Uterus (tissue), 4 donors: ENCODE measurements around the gene TBX22. TPM values are rescaled to one million over a fixed set of nuclear protein-coding genes. Genes with fewer than 3 reads are reported as not detected.

ENCODE experiments used
- DNase-seq, 2 donors: peaks; one replicate each; pipeline ENCODE4 v3.0.0-alpha.2; 2019 to 2020
- H3K27ac ChIP-seq, 2 donors: fragments of 200-600 bp; sonication (generic); 1 replicate in 1 of 2; 2 replicates in 1 of 2; pipeline ENCODE4 v1.5.1; 2016 to 2018
- H3K27me3 ChIP-seq, 2 donors: fragments of 200-600 bp; sonication (generic); one replicate each; pipeline ENCODE4 v1.5.1; 2018 to 2019; ENCODE audit warnings: control low read depth in 1 of 2
- H3K36me3 ChIP-seq, 2 donors: fragments of 200-600 bp; sonication (generic); one replicate each; pipeline ENCODE4 v1.5.1; 2019; ENCODE audit warnings: control low read depth in 1 of 2
- H3K4me1 ChIP-seq, 2 donors: fragments of 200-600 bp; sonication (generic); one replicate each; pipeline ENCODE4 v1.5.1; 2018 to 2019; ENCODE audit warnings: control low read depth in 1 of 2
- H3K4me3 ChIP-seq, 2 donors: fragments of 200-600 bp; sonication (generic); 1 replicate in 1 of 2; 2 replicates in 1 of 2; pipeline ENCODE4 v1.5.1; 2018 to 2019; ENCODE audit warnings: mild to moderate bottlenecking in 1 of 2
- H3K9me3 ChIP-seq, 2 donors: fragments of 200-600 bp; sonication (generic); one replicate each; pipeline ENCODE4 v1.5.1; 2019; ENCODE audit warnings: control low read depth in 1 of 2
- CTCF ChIP-seq, 4 experiments: fragments of 200-600 bp in 2 of 4; fragments of 450-650 bp in 2 of 4; sonication (generic) in 2 of 4; IDR thresholded peaks; one replicate each; pipeline ENCODE4 v1.5.1; 2016 to 2019; ENCODE audit warnings: antibody characterized with exemption in 4 of 4, mild to moderate bottlenecking in 2 of 4, moderate library complexity in 1 of 4
- POLR2A ChIP-seq, 2 donors: fragments of 450-650 bp; IDR thresholded peaks; one replicate each; pipeline ENCODE4 v1.6.1; 2016; ENCODE audit warnings: antibody characterized with exemption in 2 of 2, mild to moderate bottlenecking in 1 of 2, moderate library complexity in 1 of 2
- intact Hi-C: fragments of 100-400 bp; cut with DNase I; formaldehyde crosslinking; loops from one replicate; pipeline ENCODE4 v1.15.1; 2023; ENCODE audit warnings: low total_unique reads
- total RNA-seq, 4 donors: library from RNA; depleted of rRNA in 3 of 4; stranded (reverse); fragments of >200 nt in 3 of 4; gene quantifications; one replicate each; pipeline versions ENCODE4 v1.1.0 to v1.2.4, GENCODE V29; 2014 to 2023
- donor health status: DM: yes; HTN: yes; CAD: no.

TBX22 gene
- total RNA-seq: 1 to 10 TPM in 1 of 4 donors, not detected in 3; 1.1 TPM

GRCh38 chrX:80014141-80014940, at the start of gene TBX22:
Gene TBX22 (plus strand): TSS chrX:80014753. CDS start chrX:80022270, 7,517 bp downstream.
- no peak within 1 kb of the TSS for H3K4me3 ChIP-seq
- H3K9me3 ChIP-seq: no peaks in the 10 kb centered on the region
- H3K27me3 ChIP-seq: no peaks in the 10 kb centered on the region
- TF ChIP-seq POLR2A (IDR thresholded peaks at IDR 0.05) (no peak), CTCF (IDR thresholded peaks at IDR 0.05) (no peak)
- H3K36me3 ChIP-seq: no peaks in the 10 kb centered on the region
- H3K4me1 ChIP-seq: no peaks in the 10 kb centered on the region
- H3K27ac ChIP-seq: no peak within 1 kb of the TSS
- DNase-seq: no peak
- intact Hi-C loops: no loop called here

- TF ChIP-seq CTCF (IDR thresholded peaks at IDR 0.05) (no peak), POLR2A (IDR thresholded peaks at IDR 0.05) (no peak)
- intact Hi-C loops: no loop called here
- Histone ChIP-seq H3K27me3 (no peaks in the 10 kb centered on the region), H3K36me3 (no peaks in the 10 kb centered on the region), H3K27ac (no peak overlapping the region), H3K9me3 (no peaks in the 10 kb centered on the region), H3K4me1 (no peaks in the 10 kb centered on the region), H3K4me3 (no peak overlapping the region)
- no peak for DNase-seq
These were observed 38.9 kb upstream of the TBX22 start for GRCh38 chrX:79975605-79976004.

- Histone ChIP-seq H3K36me3 (no peaks in the 10 kb centered on the region), H3K27me3 (no peaks in the 10 kb centered on the region), H3K9me3 (no peaks in the 10 kb centered on the region), H3K4me1 (no peaks in the 10 kb centered on the region), H3K27ac (no peak overlapping the region), H3K4me3 (no peak overlapping the region)
- no peak for TF ChIP-seq POLR2A (IDR thresholded peaks at IDR 0.05)
- TF ChIP-seq CTCF (IDR thresholded peaks at IDR 0.05): no peak
- intact Hi-C loops: no loop called here
- DNase-seq: no peak
These were observed 10.1 kb upstream of the TBX22 start for GRCh38 chrX:80004458-80004857.

- intact Hi-C loops: no loop called here
- Histone ChIP-seq H3K4me3 (no peak overlapping the region), H3K36me3 (no peaks in the 10 kb centered on the region), H3K9me3 (no peaks in the 10 kb centered on the region), H3K27ac (no peak overlapping the region), H3K4me1 (no peaks in the 10 kb centered on the region), H3K27me3 (no peaks in the 10 kb centered on the region)
- no peak for DNase-seq
- TF ChIP-seq POLR2A (IDR thresholded peaks at IDR 0.05) (no peak), CTCF (IDR thresholded peaks at IDR 0.05) (no peak)
These were observed 3.0 kb upstream of the TBX22 start for GRCh38 chrX:80011522-80011921.

- Histone ChIP-seq H3K27me3 (no peaks in the 10 kb centered on the region), H3K27ac (no peak overlapping the region), H3K4me3 (no peak overlapping the region), H3K9me3 (no peaks in the 10 kb centered on the region), H3K36me3 (no peaks in the 10 kb centered on the region), H3K4me1 (no peaks in the 10 kb centered on the region)
- intact Hi-C loops: no loop called here
- DNase-seq: no peak
- TF ChIP-seq POLR2A (IDR thresholded peaks at IDR 0.05) (no peak), CTCF (IDR thresholded peaks at IDR 0.05) (no peak)
These were observed 1.6 kb downstream of the TBX22 start for GRCh38 chrX:80016182-80016581.
